ENCODE data around the gene NLRP10.

The NLRP10 gene

DNA sequence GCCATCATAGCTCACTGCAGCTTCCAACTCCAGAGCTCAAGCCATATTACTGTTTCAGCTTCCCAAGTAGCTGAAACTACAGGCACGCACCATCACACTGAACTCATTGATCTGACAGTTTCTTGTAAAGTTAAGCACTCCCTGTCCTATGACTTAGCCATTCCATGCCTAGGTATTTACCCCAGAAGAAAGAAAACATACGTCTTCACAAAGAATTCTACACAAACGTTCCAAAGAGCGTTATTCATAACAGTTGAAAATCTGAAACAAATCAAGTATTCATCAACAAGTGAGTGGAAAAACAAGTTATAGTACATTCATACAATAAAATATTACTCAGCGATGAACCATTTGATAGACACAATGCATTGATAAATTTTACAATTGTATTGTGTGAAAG, 7.8 kb upstream of the NLRP10 start:
- DNase-seq (ENCODE audit: low spot score), result no peak

DNA sequence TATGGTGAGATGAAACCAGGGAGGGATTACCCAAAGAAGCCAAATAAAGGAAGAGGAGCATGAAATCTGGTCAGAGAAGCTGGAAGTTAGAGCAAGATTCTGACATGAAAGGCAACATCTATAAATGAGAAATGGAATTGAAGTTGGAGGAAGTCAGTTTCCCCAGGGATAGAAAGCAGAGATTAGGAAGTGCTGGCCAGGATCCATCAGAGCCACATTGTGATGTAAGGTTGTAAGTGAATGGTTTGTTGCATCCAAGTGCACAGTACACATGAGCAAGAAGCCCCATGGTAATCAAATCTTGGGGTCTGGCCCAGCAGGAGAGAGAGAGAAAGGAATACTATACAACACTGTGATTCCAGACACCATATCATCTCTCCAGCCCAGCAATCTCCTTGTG, 6.6 kb upstream of the NLRP10 start:
- DNase-seq (ENCODE audit: low spot score), result no peak

DNA sequence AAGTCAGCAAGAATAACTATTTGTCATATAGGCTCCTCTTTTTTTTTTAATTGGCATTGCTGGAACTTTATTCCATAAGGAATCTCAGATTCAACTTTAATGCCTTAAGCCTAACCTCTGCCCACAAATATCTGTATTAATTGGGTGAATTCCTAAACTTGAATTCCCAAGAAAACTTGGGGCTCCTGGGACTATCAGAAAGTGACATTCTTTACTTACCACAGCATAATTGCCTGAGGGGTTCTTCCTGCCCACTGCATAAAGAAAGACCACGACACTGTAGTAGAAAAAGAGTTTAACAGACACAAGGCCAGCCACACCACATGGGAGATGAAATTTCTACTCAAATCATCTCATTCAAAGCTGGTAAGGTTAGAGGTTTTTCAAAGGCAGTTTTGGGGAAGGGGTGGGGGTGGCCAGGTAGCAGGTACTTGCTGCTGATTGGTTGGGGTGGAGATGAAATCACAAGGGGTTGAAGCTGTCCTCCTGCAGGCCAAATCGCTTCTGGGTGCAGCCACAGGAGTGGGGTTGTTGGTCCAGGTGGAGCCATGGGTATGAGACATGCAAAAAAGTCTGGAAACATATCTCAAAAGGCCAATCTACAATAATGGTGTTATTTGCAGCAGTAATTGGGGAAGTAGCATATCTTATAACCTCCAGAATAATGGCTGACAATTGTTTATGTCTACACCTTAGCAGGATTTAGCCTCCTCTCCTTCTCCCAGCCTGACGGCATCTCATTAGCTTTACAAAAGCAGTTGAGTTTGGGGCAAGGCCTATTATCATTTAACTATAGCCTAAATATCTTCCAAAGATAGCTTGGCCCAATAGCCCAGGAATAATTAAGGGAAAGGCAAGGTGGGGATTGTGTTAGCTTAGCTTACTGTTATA, 4.8 kb upstream of the NLRP10 start:
- no peak for DNase-seq (ENCODE audit: low spot score)

DNA sequence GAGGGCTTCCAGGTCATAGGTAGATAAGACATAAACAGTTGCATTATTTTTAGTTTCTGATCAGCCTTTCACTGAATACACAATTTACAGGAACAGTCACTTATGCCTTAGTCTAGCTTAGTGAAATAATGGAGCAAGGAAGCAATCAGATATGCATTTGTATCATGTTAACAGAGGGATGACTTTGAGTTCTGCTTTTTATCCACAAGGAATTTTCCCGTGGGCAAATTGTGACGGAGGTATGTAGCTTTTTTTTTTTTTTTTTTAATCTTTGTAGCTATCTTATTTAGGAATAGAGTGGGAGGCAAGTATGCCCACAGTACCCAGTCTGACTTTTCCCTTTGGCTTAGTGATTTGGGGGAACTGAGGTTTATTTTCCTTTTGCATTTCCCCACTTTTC, 3.4 kb upstream of the NLRP10 start:
- no peak for DNase-seq (ENCODE audit: low spot score)

DNA sequence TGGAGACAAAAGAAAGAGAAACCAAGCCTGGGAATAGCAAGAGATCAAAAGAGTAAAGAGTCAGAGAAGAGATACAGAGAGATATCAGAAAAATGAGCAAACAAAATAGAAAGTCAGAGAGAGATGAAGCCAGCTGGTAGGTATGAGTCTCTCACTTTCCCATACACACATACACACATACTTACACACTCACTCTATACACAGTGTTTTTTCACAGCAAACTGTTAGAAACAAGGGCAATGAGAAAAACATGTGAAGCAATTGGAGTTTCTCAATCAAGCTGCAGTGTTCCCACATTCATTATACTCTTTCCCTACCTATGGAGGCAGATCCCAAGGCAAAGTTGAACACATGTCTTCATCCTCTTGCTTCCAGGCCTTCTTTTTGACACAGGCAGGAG, 2.6 kb upstream of the NLRP10 start:
- no peak for DNase-seq (ENCODE audit: low spot score)

DNA sequence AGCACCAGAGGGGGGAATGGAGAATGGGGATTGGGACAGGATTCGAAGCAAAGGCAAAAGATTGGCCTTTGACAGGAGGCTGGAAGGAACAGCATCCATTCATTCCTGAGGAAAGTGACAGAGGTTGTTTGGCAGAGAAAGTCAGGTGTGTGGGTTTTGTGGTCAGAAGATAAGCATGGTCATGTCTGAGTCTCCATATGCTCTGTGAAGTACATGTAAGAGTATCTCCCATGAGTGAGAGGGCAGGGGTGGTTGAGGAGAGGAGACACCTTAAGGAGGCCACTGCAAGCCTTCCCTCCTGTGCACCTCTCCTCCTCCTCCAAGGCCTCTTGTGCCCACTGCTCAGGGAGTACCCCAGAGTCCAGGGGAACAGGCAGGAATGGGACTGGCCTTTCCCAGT, 1.9 kb upstream of the NLRP10 start:
- DNase-seq (ENCODE audit: low spot score), result no peak

DNA sequence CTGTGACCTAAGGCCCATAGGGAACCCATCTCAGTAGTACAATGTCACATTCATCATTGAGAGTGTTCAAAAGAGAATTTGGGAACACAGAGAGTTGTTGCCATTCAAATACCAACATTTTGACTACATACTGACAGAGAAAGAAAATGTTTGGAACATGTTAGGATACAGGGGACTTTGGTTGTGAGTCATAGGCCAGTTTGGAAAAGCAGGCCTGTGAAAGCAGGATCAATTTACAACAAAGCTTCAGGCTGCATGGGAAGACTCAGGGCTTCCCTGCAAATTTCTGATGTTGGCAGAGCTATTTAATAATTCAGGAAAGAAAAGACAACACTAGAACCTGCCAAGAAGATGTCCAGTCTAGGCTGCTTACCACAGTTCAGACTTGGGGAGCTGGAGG, 374 bp downstream of the NLRP10 start:
- DNase-seq (ENCODE audit: low spot score), result no peak

DNA sequence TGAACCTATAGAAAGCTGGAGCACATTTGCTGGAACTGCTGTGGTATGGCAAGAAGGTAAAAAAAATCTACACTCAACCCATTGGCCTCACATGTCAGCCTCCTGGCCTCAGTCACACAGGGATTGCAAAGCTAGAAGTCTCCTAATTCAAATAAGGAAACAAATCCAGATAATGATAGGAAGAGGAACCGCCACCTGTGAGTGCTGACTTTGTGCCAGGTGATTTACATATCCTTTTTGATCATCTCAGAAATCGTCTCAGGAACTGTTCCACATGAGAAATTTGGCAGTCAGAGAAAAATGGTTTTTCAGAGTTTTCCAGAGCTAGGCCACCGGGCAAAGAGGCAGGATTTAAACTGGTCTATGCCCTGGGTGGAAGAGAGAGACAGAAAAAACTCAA, 986 bp downstream of the NLRP10 start:
- DNase-seq (ENCODE audit: low spot score), result no peak

DNA sequence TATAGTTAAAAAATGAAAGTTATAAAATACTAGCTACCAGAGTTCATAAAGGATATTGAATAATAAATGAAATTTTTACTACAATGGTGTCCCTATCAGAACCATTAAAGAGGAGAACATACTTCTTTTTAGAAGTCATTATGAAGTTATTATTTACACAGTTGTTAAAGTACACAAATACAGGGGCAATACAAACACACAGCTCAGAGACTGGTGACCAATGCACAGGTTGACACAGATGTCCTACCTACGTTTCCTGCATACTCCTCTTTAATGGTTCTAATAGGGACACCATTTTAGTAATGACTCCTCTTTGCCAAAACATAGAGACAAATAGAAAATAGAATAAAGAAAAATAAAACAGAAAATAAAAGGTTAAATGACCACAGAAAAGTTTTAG, 10.1 kb downstream of the NLRP10 start:
- no peak for DNase-seq (ENCODE audit: low spot score)

DNA sequence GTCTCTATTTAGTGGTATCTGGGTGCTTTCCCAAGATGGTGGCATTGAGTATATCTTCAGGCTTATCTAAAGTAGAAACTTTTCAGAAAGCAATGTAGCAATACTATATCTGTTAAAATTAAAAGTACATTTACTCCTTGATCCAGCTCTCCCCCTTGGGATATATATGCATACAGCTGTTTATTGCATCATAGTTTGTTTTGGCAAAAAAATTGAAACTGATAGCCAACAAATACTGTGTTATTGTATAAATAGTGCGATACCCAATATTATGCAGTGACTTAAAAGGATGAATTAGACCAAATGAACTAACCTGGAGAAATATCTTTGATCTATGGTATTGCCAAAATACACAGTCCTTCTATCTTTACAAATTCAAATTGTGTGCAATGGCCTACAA, 15.3 kb downstream of the NLRP10 start:
- no peak for DNase-seq (ENCODE audit: low spot score)

DNA sequence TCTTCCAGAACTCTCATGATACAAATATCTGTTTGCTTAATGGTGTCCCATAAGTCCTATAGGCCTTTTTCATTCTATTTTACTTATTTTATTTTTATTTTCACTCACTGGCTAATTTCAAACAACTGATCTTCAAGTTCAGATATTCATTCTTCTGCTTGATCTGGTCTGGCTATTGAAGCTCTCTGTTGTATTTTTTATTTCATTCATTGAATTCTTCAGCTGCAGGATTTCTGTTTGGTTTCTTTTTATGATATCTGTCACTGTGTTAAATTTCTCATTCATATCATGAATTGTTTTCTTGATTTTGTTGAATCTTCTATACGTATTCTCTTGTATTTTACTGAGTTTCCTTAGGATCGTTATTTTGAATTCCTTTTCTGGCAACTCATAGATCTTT, 21.1 kb downstream of the NLRP10 start:
- no peak for DNase-seq (ENCODE audit: low spot score)

DNA sequence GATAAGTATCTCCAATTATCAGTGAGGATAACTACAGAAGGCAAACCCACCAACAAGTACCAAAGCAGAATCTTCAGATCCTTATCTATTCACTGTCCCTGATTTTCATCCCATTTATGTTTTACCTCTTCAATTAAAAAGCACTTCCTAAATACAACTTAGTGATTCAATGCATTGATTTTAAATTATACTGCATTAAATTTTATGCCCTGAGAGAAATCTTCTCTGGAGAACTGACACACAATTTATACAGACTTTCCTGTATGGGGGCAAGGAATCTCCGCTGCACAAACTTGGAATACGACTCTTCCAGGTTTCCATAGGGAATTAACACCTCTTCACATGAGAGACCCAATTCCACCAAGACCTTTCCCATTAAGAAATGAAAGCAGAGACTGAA, 23.6 kb downstream of the NLRP10 start, which contains the start of gene OR10A3:
TSS of gene OR10A3 (minus strand) at position 101 of the 400 bp plus-strand sequence. CDS start 2,188 bp downstream, outside the sequence.
- no peak for DNase-seq (ENCODE audit: low spot score)

DNA sequence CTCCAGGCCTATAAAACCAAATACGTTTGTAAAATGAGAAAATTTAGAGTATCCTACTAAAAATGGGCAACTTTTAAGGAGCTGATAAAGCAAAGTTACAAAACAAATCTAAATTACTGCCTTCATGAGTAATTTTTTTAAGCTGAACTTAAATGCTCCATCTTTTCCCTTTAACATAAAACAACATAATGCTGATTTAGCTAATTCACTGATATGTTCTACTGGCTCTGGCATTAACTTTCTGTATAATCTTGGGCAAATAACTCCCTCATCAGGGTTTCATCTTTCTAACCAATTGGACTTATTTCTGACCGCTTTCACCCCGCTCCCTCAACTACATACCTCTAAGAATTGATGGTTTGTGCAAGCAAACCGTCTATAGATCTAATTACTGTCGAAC, 24.1 kb downstream of the NLRP10 start:
- DNase-seq (ENCODE audit: low spot score), result no peak

DNA sequence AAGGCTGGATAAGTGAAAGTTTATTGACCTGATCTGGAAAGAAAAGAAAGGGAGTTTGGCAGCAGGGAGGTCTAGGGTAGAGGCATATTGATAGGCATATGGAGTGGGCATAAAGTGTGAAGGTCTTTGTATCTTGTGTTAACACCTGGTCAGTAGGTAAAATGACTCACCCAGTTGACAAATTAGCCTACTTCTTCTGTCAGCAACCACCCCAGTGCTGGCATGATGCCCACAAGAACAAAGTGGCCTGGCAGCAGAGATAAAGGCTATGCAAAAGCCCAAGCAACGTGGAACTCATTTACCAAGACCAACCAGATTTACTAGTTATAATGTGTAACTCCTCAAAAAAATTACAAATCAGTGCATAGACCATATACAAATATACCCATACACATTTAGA, 28.6 kb downstream of the NLRP10 start:
- DNase-seq (ENCODE audit: low spot score), result no peak

DNA sequence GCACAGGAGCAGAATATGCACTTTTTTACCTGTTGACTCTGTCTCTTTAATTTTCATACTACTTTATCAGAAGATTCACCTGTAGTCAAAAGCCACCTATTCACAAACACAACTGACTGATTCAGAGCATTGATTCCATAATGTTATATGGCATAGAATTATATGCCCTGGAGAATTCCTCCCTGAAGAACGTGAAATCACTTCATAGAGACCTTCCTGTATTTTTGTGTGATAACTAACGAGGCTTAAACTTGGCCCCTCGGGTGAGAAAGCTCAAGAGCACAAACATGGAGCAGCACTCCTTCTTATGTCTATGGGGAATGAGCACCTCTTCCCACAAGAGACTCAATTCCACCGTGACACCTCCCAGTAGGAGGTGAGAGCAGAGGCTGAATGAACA, 34.1 kb downstream of the NLRP10 start, which contains the start of gene OR10A6:
TSS of gene OR10A6 (minus strand) at position 101 of the 400 bp plus-strand sequence. CDS start 2,606 bp downstream, outside the sequence.
- no peak for DNase-seq (ENCODE audit: low spot score)

DNA sequence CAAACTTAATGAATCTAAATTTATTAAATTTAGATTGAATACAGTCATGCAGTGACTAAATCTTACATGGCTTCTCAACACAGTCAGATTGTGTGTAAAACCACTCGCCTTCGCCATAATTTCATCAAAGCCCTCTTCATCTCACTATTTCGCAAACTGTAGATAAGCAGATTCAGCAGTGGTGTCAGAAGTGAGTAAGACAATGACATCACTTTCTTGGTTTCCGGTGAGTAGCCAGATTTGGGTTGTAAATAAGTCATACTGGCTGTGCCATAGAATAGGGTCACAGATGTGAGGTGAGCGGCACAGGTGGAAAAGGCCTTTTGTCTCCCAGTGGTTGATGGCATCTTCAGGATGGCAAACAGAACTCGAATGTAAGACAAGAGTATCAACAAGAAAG, 37.6 kb downstream of the NLRP10 start:
- no peak for DNase-seq (ENCODE audit: low spot score)

DNA sequence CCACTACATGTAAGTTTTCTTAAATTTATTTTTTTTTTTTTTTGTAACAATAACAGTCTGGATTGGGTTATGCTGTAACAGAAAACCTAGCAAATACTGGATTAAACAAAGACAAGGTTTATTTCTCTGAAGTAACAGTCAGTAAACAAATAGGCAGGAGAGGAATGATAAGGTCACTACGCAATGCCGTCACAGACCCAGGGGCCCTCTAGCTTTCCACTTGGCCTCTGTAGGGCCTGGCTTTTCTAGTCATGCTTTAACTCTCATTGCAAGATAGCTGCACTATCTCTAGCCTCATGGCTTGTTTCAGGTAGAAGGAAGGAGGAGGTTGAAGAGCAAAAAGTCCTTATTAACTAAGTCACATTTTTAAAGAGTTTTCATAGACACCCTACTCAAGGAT, 40.7 kb downstream of the NLRP10 start:
- DNase-seq (ENCODE audit: low spot score), result no peak

DNA sequence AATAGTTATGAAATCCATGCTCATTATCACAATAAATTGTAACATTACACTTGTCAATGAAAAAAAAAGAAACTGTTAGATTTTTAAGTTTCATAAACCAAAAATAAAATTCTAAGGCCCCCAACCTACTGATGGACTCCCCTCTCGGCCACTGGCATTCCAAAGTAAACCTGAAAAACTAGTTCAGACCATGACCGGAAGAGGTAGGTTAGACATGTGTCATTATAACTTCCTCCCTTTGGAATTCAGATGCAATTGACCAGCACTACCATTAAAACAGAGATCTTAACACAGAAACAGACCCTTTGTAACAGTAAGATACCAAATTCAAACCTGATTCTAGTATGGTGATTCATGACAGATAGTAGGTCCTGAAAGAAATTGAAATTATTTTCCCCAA, 47.1 kb downstream of the NLRP10 start:
- no peak for DNase-seq (ENCODE audit: low spot score)
